Measurements from ENCODE around the gene GALNT16.

Gene GALNT16

GRCh38 chr14:69337984-69338383 is 78.0 kb downstream of the GALNT16 start:
- TF ChIP-seq MAX (IDR thresholded peaks at IDR 0.05) (no peak), RAD21 (IDR thresholded peaks at IDR 0.05; ENCODE audit: low read depth) (no peak), TCF12 (IDR thresholded peaks at IDR 0.05; ENCODE audit: low read depth) (no peak), FOXM1 (IDR thresholded peaks at IDR 0.05; ENCODE audit: borderline replicate concordance, low read depth) (no peak), EP300 (IDR thresholded peaks at IDR 0.05; ENCODE audit: borderline replicate concordance) (no peak), YY1 (IDR thresholded peaks at IDR 0.05; ENCODE audit: low read depth) (no peak), CEBPB (IDR thresholded peaks at IDR 0.05) (no peak)
- TF ChIP-seq, protein P1, sequence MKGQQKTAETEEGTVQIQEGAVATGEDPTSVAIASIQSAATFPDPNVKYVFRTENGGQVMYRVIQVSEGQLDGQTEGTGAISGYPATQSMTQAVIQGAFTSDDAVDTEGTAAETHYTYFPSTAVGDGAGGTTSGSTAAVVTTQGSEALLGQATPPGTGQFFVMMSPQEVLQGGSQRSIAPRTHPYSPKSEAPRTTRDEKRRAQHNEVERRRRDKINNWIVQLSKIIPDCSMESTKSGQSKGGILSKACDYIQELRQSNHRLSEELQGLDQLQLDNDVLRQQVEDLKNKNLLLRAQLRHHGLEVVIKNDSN (IDR thresholded peaks at IDR 0.05), result no peak

DNA sequence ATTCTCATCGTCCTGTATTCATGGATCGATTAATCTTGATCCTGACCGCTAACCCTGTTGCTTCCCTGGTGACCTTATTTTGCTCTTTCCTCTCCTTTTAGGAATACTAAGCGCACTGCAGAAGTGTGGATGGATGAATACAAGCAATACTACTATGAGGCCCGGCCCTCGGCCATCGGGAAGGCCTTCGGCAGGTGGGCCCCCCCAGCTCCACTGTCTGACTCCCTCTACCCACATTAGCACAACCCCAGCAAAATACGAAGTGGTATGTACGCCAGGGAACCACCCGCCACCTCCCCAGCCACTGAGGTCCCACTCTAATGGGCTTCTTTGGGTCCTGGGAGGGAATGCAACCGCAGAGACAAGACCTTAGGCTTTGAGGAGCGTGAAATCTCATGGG is 79.5 kb downstream of the GALNT16 start:
- TF ChIP-seq FOXM1 (IDR thresholded peaks at IDR 0.05; ENCODE audit: borderline replicate concordance, low read depth) (no peak), EGR1 (IDR thresholded peaks at IDR 0.05) (no peak), YY1 (IDR thresholded peaks at IDR 0.05; ENCODE audit: low read depth) (no peak)
- TF ChIP-seq, protein P1 (IDR thresholded peaks at IDR 0.05), result no peak

- TF ChIP-seq ZBTB7A (IDR thresholded peaks at IDR 0.05; ENCODE audit: low read depth), result no peak
- no peak for TF ChIP-seq CEBPB (IDR thresholded peaks at IDR 0.05)
- no peak for TF ChIP-seq CREB1 (IDR thresholded peaks at IDR 0.05; ENCODE audit: low read depth)
- TF ChIP-seq RAD21 (IDR thresholded peaks at IDR 0.05; ENCODE audit: low read depth), result no peak
- TF ChIP-seq, protein P2, sequence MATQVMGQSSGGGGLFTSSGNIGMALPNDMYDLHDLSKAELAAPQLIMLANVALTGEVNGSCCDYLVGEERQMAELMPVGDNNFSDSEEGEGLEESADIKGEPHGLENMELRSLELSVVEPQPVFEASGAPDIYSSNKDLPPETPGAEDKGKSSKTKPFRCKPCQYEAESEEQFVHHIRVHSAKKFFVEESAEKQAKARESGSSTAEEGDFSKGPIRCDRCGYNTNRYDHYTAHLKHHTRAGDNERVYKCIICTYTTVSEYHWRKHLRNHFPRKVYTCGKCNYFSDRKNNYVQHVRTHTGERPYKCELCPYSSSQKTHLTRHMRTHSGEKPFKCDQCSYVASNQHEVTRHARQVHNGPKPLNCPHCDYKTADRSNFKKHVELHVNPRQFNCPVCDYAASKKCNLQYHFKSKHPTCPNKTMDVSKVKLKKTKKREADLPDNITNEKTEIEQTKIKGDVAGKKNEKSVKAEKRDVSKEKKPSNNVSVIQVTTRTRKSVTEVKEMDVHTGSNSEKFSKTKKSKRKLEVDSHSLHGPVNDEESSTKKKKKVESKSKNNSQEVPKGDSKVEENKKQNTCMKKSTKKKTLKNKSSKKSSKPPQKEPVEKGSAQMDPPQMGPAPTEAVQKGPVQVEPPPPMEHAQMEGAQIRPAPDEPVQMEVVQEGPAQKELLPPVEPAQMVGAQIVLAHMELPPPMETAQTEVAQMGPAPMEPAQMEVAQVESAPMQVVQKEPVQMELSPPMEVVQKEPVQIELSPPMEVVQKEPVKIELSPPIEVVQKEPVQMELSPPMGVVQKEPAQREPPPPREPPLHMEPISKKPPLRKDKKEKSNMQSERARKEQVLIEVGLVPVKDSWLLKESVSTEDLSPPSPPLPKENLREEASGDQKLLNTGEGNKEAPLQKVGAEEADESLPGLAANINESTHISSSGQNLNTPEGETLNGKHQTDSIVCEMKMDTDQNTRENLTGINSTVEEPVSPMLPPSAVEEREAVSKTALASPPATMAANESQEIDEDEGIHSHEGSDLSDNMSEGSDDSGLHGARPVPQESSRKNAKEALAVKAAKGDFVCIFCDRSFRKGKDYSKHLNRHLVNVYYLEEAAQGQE (IDR thresholded peaks at IDR 0.05; ENCODE audit: low read depth), result no peak
- TF ChIP-seq TEAD4 (IDR thresholded peaks at IDR 0.05), result no peak
- TF ChIP-seq, protein P1 (IDR thresholded peaks at IDR 0.05), result no peak
- TF ChIP-seq TAF1 (IDR thresholded peaks at IDR 0.05; ENCODE audit: low read depth), result no peak
- no peak for TF ChIP-seq EGR1 (IDR thresholded peaks at IDR 0.05)
- TF ChIP-seq FOXM1 (IDR thresholded peaks at IDR 0.05; ENCODE audit: borderline replicate concordance, low read depth), result no peak
- TF ChIP-seq NFIC (IDR thresholded peaks at IDR 0.05), result no peak
- TF ChIP-seq TCF12 (IDR thresholded peaks at IDR 0.05; ENCODE audit: low read depth), result no peak
- TF ChIP-seq MAX (IDR thresholded peaks at IDR 0.05), result no peak
Observed at GRCh38 chr14:69342928-69343525, 83.1 kb downstream of the GALNT16 start.

DNA sequence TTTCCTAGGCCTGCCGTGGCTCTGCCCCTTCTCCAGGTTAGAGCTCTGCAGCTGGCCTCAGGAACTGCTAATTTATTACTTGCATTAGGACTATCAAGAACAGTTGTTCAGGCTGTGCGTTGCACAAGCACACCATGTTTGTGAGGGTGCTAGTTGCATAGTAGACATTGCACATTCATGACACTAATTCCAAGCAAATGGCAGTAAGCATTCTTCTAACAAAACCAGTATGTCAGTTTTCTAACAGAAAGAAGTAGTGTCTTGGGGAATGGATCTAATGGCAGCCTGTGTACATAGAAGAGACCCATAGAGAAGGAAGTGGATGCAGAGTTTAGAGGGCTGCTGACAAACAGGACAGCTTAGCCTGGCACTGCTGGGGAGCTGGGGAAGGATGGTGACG is 84.2 kb downstream of the GALNT16 start:
- TF ChIP-seq FOXM1 (IDR thresholded peaks at IDR 0.05; ENCODE audit: borderline replicate concordance, low read depth) (no peak), YY1 (IDR thresholded peaks at IDR 0.05; ENCODE audit: low read depth) (no peak), EGR1 (IDR thresholded peaks at IDR 0.05) (no peak), RAD21 (IDR thresholded peaks at IDR 0.05; ENCODE audit: low read depth) (no peak), TEAD4 (IDR thresholded peaks at IDR 0.05) (no peak), CREB1 (IDR thresholded peaks at IDR 0.05; ENCODE audit: low read depth) (no peak), CEBPB (IDR thresholded peaks at IDR 0.05) (no peak), TCF12 (IDR thresholded peaks at IDR 0.05; ENCODE audit: low read depth) (no peak), TAF1 (IDR thresholded peaks at IDR 0.05; ENCODE audit: low read depth) (no peak)

DNA sequence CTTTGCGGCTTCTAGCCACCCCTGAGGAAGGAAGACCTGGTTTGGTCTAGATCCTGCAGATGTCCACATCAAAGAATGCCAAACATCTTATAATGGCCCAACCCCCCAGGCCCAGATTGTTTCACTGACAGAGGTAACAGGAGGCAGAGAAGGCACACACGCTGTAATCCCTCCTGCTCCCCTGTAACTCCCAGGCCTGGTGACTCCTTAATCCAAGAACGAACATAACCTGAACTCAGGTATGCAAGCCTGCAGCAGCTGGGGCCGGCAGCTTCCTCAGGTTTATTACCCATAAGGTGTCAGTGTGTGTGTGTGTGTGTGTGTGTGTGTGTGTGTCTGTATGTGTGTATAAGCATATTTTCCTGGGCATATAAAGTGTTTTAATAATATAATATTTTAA is 85.4 kb downstream of the GALNT16 start:
- TF ChIP-seq, protein P2 (IDR thresholded peaks at IDR 0.05; ENCODE audit: low read depth), result no peak
- TF ChIP-seq YY1 (IDR thresholded peaks at IDR 0.05; ENCODE audit: low read depth) (no peak), TCF12 (IDR thresholded peaks at IDR 0.05; ENCODE audit: low read depth) (no peak), TEAD4 (IDR thresholded peaks at IDR 0.05) (no peak), EP300 (IDR thresholded peaks at IDR 0.05; ENCODE audit: borderline replicate concordance) (no peak), FOXM1 (IDR thresholded peaks at IDR 0.05; ENCODE audit: borderline replicate concordance, low read depth) (no peak), MAX (IDR thresholded peaks at IDR 0.05) (no peak), NFIC (IDR thresholded peaks at IDR 0.05) (no peak), RAD21 (IDR thresholded peaks at IDR 0.05; ENCODE audit: low read depth) (no peak), ZBTB7A (IDR thresholded peaks at IDR 0.05; ENCODE audit: low read depth) (no peak), CEBPB (IDR thresholded peaks at IDR 0.05) (no peak), EGR1 (IDR thresholded peaks at IDR 0.05) (no peak), CREB1 (IDR thresholded peaks at IDR 0.05; ENCODE audit: low read depth) (no peak), TAF1 (IDR thresholded peaks at IDR 0.05; ENCODE audit: low read depth) (no peak)
- TF ChIP-seq, protein P1 (IDR thresholded peaks at IDR 0.05), result no peak

All from Ishikawa (cell line).